UCSD-AML1 (cell line): ENCODE results near the gene SLC12A3.

Source experiments
- DNase-seq: peaks from one replicate; lab custom pipeline; 2025; ENCODE audit not compliant: unreplicated experiment; lab: John Stamatoyannopoulos, UW

SLC12A3 gene

DNA sequence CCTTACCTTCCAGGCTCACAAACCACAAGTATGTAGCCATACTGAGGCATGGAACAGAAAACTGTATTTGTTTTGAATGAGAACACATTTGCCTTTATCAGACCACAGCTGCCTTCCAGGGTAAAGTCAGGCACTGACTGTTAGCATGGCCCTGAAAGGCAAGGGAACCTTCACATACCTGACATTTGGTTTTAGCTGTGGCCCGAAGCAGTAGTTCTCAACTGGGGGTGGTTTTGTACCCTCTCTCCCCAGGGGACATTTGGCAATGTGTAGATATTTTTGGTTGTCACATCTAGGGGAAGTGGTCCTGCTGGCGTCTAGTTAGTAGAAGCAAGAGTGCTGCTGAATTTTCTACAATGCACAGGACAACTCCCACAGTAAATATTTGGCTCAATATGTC is 76.1 kb downstream of the SLC12A3 start:
- DNase-seq = no peak

DNA sequence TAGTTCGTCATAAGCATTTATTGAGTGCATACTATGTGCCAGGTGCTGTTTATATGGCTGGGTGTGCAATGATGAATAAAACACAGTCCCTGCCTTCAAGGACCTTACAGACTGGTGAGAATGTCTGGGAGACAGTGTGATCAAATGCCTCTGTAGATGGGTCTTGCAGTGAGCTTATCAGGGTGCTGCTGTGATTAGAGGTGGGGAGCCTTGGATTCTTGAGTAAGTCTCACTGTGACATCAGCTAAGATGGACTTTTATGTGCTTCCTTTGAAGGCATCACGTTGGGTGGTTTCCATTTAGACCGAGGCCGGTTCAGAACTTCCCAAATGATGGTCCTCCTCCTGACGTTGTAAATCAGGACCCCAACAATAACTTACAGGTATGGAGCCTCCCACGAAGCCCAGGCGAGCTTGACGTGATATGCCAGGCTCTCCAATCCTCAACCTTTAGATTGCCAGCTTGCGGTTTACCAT is 76.9 kb downstream of the SLC12A3 start:
- no peak for DNase-seq

DNA sequence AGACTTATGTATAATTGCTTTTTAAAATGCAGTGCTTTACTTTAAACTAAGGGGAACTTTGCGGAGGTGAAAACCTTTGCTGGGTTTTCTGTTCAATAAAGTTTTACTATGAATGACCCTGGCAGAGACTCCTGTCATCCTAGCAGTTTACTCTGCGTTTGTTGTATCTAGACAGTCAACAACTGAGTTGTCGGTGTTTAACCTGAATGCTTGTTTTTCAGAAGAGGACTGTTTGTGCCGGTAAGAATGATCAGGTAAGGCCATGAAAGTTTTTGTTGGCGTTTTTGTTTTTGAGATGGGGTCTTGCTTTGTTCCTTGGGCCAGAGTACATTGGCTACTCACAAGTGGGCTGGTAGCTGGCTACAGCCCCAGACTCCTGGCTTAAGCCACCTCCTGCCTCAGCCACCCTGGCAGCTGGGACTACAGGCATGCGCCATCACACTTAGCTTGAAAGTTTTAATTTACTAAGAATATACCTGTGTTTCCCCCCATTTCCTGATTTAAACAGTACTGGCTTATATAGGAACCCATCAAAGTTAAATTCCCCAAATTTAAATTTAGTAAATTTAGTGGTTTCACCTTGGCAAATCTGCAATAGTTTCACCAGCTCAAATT is 78.9 kb downstream of the SLC12A3 start:
- DNase-seq = no peak

DNA sequence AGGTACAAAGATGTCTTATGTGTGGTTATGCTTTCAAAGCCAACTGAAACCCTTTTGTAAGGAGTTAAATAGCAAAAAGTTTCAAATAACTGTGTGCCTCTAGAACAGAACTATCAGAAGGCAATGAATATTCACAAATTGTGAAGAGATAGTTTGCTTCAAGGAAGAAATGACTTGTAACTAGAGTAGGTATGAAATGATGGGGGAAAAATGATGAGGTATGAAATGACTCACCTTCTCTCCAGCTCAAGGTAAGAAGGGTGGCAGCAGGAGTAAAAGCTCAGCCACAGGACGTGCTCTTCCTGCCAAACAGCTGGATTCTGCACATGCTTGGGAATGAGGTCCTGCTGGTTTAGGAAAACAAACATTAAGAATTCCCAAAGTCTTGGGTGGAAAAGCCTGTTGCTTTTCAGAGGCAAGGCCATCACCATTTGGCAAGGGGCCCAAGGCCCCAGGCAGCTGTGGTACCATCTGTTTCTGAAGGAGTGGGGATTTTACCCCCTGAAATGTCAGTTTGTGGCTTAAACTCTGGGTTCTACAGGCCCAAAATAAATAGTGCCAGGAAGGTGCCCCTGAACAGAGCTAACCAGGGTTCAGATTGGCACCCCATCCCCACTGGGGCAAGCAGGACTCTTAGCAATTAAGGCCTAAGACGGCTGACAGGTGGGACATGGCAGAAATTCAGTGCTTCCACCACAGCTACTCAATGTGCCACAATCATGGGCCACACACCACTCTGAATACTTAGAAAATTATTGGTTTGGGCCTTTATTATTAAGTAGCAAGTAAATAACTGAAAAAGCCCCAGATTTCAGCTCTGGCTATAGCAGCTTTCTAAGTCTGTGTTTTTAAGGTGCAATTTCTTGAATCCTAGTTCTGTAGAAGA is 80.2 kb downstream of the SLC12A3 start:
- DNase-seq = no peak

DNA sequence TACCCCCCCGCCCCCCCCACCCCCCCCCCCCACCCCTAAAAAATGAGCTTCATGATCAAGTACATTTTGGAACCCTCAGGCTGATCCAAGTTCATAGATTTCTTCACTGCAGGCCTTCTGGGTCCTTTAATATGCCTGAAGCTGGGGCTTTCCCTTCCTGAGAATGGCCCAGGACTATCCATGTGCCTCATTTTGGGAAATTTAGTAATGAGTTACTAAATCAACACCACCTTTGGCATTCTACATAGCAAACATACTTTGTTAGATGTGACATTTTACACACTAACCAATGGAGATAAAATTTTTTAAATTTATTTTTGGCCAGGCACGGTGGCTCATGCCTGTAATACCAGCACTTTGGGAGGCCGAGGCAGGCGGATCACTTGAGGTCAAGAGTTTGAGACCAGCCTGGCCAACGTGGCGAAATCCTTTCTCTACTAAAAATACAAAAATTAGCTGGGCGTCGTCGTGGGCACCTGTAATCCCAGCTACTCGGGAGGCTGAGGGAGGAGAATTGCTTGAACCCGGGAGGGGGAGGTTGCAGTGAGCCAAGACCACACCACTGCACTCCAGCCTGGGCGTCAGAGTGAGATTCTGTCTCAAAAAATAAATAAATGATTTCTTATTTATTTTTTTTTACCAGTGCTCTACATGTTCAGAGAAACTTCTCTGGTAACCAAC is 81.0 kb downstream of the SLC12A3 start:
- no peak for DNase-seq

DNA sequence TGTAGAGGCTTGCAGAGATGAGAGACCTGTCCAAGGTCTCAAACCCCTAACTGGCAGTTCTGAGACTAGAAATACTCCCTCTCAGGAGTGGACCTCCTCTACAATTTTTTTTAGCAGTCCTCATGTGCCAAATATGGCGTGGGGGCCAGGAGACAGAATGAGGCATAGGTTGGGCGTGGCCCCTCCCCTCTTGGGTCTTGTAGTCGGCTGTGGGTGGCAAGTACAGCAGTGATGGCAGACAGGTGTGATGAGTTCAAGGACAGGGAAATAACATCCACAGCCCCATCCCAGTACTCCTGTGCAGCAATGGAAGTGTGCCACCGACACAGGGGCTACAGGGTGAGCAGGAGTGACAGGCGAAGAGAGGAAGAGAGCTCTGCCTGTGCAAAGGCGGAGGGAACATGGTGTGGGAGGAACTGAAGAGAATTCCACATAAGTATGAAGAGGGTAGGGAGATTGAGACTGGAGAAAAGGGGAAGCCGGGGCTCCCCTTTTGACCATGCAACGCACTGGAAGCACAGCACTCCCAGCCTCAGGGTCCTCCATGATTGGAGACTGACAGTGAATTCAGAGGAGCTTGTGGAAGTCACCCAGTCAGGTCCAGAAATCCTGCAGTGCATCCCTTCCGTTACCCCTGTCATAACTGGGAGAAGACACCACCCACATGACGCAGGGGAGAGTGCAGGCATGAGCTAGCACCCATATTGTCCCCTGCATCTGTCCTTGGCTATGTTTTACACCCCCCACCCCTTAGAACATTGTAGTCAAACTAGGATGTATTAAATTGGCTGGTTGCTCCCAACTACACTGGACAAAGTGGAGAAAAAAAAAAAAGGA is 82.0 kb downstream of the SLC12A3 start:
- no peak for DNase-seq

DNA sequence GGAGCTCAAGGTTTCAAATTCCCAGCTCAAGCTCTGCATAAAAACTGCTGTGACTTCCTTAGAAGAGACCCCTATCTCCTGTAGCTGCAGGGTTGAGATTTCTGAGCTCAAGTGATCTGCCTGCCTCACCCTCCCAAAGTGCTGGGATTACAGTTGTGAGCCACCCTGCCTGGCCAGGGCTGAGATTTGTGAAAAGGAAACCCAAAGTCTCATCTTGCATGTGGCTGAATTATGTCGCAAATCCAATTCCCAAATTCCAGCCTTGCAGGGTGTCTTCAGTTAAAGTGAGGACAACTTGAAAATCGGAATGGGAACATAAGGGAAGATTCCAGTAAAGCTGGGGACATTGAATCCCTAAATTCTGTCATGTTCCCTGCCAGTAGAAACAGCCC is 82.6 kb downstream of the SLC12A3 start:
- DNase-seq = no peak

DNA sequence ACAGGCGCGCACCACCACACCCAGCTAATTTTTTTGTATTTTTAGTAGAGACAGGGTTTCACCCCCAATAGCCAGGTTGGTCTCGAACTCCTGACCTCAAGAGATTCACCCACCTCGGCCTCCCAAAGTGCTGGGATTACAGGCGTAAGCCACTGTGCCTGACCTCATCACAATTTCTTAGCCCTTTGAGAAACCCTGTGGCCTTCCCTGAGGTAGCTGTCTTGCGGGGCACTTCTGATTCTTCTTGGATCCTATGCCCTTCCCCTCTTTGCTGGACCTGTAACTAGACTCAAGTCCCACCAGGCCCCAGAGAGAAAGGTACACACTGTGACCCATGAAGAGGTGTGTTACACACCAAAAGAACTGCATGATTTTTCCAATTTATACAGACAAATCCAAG is 83.2 kb downstream of the SLC12A3 start:
- no peak for DNase-seq

DNA sequence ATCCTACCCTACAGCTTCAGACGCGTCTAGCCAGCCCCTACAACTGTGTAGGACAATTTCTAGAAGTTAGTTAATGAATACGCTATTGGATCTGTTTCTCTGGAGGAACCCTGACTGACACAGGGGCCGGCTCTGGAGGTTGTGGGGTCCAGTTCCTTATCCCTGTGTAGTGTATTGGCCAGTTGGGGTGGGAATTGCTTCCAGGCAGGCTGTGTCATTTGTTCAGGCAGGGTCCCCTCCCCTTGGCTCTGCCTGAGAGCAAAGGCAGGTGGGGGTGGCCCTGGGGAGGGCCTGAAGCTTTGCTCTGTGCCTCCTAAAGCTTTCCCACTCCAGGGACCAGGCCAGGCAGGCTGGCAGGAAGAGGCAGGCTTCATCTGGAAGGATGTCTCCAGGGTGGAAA is 85.0 kb downstream of the SLC12A3 start:
- no peak for DNase-seq

DNA sequence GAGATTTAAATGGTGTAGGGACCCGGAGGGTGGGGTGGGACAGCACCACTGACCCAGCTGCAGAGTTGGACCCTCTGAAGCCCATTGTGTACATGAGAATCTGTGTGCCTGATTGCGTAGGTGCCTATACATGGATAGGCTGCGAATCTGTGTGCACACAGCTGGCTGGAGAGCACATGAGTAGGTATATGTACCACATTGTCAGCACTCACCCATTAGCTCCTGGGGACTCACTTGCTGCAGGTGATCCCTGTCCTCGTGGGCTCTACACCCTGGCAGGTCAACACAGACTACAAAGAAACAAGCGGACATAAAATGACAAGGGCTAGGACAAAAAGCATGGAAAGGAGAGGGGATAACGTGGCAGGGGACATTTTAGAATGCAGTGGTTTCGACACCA is 85.4 kb downstream of the SLC12A3 start:
- no peak for DNase-seq

DNA sequence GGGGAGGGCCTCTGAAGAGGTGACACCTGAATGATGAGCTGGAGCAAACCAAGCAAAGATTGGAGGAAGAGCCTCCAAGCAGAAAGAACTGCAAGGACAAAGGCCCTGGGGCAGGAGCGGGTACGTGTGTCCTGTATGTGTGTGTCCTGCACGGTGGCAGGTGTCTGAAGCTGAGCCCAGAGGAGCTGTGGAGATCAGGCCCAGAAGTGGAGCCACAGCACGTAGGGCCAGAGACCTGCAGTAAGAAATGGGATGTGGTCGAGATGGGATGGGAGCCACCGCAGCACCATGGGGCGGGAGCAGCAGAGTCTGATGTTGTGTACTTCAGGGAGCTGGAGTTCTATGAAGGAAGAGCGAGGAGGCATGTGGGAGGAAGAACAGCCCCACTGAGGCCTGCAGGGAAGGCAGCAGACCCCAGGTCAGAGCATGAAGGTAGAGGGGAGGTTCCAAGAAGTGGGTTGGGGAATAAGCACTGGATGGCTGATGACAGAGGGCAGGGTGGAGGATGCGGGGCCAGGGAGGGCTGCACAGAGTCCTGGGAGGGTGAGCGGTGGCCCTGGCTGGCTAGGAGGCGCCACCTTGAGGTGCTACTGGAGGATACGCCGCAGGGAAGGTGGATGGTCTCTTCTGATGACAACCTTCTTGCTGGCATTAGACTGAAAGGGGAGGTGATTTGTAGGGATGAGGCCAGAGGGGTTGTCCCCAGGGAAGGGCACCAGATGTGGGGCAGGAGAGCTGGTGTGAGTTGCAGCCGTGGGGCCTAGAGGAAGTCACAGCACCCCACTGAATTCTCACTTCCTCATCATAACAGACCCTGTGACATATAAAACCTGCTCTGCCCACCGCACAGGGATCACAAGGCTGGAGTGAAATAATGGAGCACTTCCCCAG is 86.1 kb downstream of the SLC12A3 start:
- DNase-seq = peak; percentile 55

DNA sequence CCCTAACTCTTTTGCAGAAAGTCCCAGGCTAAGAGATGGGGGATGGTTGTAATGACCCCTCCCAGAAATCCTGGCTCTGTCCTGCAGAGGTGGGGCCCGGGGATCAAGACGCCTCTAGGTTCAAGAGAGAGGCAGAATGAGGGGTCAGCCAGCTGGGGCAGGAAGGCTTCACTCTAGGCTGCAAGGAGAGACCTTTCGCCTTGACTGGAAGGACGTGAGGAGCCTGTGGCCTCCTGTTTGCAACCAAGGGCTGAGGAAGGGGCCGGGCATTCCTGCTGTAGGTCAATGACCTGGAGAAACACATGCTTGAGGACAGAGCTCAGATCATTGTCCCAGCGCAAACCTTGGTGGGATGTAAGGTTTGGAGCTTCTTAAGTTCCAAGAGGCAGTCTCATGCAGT is 88.0 kb downstream of the SLC12A3 start:
- no peak for DNase-seq

DNA sequence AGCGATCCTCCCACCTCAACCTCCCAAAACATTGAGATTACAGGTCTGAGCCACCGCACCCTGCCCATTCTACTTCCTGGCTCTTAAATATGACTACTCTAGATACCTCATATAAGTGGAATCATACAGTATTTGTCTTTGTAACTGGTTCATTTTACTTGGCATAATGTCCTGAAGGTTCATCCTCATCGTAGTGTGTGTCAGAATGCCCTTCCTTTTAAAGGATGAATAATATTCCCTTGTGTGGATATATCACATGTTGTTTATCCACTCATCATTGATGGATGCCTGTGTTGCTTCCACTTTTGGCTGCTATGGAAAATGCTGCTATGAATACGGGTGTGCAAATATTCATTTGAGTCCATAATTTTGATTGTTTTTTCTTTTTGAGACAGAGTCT is 91.1 kb downstream of the SLC12A3 start:
- DNase-seq = no peak

DNA sequence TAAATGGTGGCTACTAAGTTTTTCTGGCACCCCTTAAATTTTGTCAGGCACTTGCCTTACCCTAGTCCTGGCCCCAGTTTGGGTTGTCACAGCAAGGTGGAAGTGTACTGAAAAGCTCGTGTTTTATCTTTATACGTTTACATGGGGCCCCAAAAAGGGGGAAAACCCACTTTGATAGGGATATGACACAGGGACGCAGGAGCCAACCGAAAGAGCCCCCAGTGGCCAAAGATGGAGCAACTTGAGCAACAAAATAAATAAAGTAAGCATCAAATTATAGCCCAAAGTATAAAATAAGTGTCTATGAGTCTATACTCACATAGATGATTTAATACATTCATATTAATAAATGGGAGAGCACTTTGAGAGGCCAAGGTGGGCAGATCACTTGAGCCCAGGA is 91.7 kb downstream of the SLC12A3 start:
- DNase-seq = no peak

DNA sequence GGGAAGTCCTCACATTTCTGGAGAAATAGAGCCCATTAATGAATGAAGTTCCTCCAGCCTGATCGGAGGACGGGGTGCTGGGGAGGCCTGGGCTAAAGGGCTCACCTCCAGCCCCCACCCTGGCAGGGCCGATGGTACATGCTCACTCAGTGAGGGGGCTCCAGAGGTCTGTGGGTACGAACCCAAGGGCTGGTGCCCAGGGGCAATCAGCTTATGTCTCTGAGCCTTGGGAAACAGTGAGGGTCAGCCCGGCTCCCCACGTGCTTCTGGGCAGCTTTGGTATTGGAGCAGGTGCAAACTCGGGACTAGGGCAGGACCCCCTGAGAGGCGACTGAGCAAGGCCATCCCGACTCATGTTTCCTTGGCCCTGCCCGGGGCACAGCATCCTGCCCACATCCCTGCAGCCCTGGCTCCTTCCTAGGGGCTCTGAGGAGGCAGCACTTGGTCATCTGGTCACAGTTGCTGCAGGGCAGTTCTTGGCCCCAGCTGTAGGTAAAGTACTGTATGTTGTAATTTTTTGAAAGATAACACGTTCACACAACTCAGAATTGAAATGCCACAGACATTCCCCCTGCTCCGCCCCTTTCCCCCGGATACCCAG is 95.8 kb downstream of the SLC12A3 start:
- no peak for DNase-seq

DNA sequence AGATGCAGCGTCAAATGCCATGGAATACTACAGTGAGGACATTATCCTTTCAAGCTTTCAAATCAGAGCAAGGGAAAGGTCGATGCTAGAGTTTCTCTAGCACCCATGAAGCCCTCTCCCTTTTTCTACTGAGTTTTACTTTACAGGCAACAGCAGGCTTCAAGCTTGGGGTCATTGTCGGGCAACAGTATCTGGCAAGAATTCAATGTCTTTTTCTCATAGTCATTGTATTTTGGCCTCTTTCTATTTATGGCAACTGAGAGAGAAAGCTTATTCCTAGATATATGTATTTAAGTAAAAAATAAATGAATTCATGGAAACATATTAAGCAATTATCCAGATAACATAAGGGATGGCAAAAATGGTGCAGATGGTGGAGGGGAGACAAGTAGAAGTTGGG is 96.4 kb downstream of the SLC12A3 start:
- DNase-seq = no peak

DNA sequence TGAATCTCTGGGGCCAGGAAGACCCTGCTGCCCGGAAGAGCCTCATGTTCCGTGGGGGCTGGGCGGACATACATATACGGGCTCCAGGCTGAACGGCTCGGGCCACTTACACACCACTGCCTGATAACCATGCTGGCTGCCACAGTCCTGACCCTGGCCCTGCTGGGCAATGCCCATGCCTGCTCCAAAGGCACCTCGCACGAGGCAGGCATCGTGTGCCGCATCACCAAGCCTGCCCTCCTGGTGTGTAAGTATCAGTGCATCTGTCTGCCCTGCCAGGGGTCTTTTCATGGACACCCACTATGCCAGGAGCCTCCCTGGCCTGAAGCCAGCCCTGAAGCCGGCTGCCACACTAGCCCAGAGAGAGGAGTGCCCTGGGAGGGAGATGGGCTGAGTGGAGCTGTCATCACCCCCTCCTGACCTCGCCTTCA is 96.9 kb downstream of the SLC12A3 start, which contains the start of gene CETP:
TSS of gene CETP (plus strand) at position 100 of the 431 bp plus-strand sequence. CDS start at position 130, 30 bp downstream.
- DNase-seq = no peak

DNA sequence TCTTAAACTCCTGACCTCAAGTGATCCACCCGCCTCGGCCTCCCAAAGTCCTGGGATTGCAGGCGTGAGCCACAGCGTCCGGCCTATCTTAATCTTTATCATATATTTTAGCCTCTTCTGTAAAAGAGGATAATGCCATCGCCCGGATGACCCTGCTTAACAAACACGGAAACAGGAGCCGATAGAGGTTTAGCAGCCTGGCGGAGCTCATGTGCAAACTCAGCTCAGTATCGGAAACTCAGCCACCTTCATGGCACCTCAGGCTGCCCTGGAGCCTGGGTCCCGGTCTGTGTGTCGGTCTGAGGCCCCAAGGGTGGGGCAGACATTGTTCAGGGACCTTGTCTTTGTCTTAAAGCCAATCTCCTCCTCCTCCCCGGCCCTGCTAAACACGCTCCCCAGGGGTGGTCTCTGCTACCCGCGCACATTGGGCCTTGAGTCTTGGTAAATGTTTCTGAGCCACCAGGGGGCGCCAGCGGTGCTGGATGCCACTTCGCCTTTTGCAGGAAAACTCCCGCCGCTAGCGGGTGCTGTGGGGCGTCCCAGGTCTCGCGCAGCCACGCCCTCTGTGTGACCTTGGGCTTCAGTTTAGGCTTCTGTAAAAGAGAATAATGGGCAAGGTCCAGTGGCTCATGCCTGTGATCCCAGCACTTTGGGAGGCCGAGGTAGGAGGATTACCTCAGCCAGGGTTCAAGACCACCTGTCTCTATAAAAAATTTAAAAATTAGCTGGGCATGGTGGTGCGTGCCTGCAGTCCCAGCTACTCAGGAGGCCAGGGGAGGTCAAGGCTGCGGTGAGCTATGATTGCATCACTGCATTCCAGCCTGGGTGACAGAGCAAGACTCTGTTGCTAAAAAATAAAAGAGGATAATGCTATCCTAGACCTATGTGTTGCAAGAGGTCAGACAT is 99.5 kb downstream of the SLC12A3 start:
- peak; percentile 90 for DNase-seq
